Esophagus muscularis mucosa (tissue), 4 donors: Measurements from ENCODE around the gene ZNF334. TPM values are rescaled to one million over a fixed set of nuclear protein-coding genes. Genes with fewer than 3 reads are reported as not detected.

ENCODE experiments used
- DNase-seq: peaks from one replicate; pipeline ENCODE4 v3.0.0-alpha.2; 2017; ENCODE audit errors: extremely low spot score
- H3K27ac ChIP-seq, 4 donors: fragments of 200-600 bp; sonication (generic); replicated peaks in 1 of 4; 1 replicate in 3 of 4; 2 replicates in 1 of 4; pipeline ENCODE4 v1.5.1; 2016 to 2019; ENCODE audit warnings: mild to moderate bottlenecking in 1 of 4
- H3K27me3 ChIP-seq, 4 donors: fragments of 200-600 bp; sonication (generic); one replicate each; pipeline versions ENCODE4 v1.5.1 to v1.6.0; 2016 to 2019
- H3K36me3 ChIP-seq, 4 donors: fragments of 200-600 bp; sonication (generic); one replicate each; pipeline ENCODE4 v1.5.1; 2016 to 2019
- H3K4me1 ChIP-seq, 4 donors: fragments of 200-600 bp; sonication (generic); one replicate each; pipeline ENCODE4 v1.5.1; 2016 to 2019
- H3K4me3 ChIP-seq, 4 donors: fragments of 200-600 bp; sonication (generic); 1 replicate in 2 of 4; 2 replicates in 2 of 4; pipeline ENCODE4 v1.5.1; 2016 to 2019; ENCODE audit warnings: mild to moderate bottlenecking in 4 of 4, moderate library complexity in 1 of 4
- H3K9me3 ChIP-seq, 4 donors: fragments of 200-600 bp; sonication (generic); 1 replicate in 3 of 4; 2 replicates in 1 of 4; pipeline ENCODE4 v1.5.1; 2016 to 2019
- CTCF ChIP-seq, 3 experiments: fragments of 200-600 bp in 2 of 3; fragments of 450-650 bp in 1 of 3; sonication (generic) in 2 of 3; IDR thresholded peaks; one replicate each; pipeline ENCODE4 v1.5.1; 2017 to 2019; ENCODE audit warnings: antibody characterized with exemption in 3 of 3, mild to moderate bottlenecking in 2 of 3, moderate library complexity in 1 of 3
- EP300 ChIP-seq: sonication (generic); formaldehyde crosslinking; IDR thresholded peaks from one replicate; pipeline ENCODE4 v1.6.1; 2017; ENCODE audit warnings: antibody characterized with exemption
- POLR2A ChIP-seq: fragments of 450-650 bp; IDR thresholded peaks from one replicate; pipeline ENCODE4 v1.6.1; 2017; ENCODE audit warnings: antibody characterized with exemption, moderate library complexity, mild to moderate bottlenecking, low read depth
- POLR2AphosphoS5 ChIP-seq, 2 donors: sonication (generic); formaldehyde crosslinking; IDR thresholded peaks; one replicate each; pipeline ENCODE4 v1.6.1; 2017; ENCODE audit warnings: antibody characterized with exemption in 2 of 2
- WGBS: methylation state at CpG from one replicate; pipeline ENCODE4 v1.1.5; 2018; 5-methylcytosine and 5-hydroxymethylcytosine counted together
- intact Hi-C: fragments of 100-400 bp; cut with DNase I; formaldehyde crosslinking; loops from one replicate; pipeline ENCODE4 v1.15.1; 2023
- total RNA-seq, 4 donors: library from RNA; depleted of rRNA; stranded (reverse); fragments of >200 nt; gene quantifications; one replicate each; pipeline versions ENCODE4 v1.1.0 to v1.2.1, GENCODE V29; 2016

ZNF334 gene
- total RNA-seq, 4 donors from 2014 or later = 0.50 to 2.5 (median 0.95) TPM

GRCh38 chr20:46519471-46520068 lies 6.2 kb upstream of the ZNF334 start:
- peaks cover 0 to 66% (median 0%) of the 10 kb centered on the region in 4 donors for H3K27me3 ChIP-seq
- H3K4me3 ChIP-seq = no peak overlapping the region
- H3K27ac ChIP-seq = no peak overlapping the region
- H3K4me1 ChIP-seq = no peaks in the 10 kb centered on the region
- TF ChIP-seq POLR2A (no peak), POLR2AphosphoS5 (IDR thresholded peaks at IDR 0.05) (no peak)
- WGBS = 67% methylated on average over 3 of the region's 3 CpGs
- H3K36me3 ChIP-seq = no peaks in the 10 kb centered on the region
- intact Hi-C loops = no loop called here
- no peak for DNase-seq
- no peaks in the 10 kb centered on the region for H3K9me3 ChIP-seq

- Histone ChIP-seq H3K27me3 (no peaks in the 10 kb centered on the region), H3K4me3 (no peak overlapping the region), H3K27ac (no peak overlapping the region), H3K9me3 (no peaks in the 10 kb centered on the region), H3K4me1 (peaks cover 4 to 11% (median 8%) of the 10 kb centered on the region in 4 donors), H3K36me3 (no peaks in the 10 kb centered on the region)
- intact Hi-C loops = no loop called here
- WGBS = 77% methylated on average over 2 of the region's 2 CpGs
- no peak for TF ChIP-seq POLR2A
- no peak for TF ChIP-seq POLR2AphosphoS5 (IDR thresholded peaks at IDR 0.05)
- no peak for TF ChIP-seq CTCF (IDR thresholded peaks at IDR 0.05)
- TF ChIP-seq EP300 = no peak
- DNase-seq = no peak
These were observed 3.8 kb downstream of the ZNF334 start for GRCh38 chr20:46509523-46509922.

- TF ChIP-seq POLR2AphosphoS5 (IDR thresholded peaks at IDR 0.05) (no peak), CTCF (IDR thresholded peaks at IDR 0.05) (no peak), EP300 (no peak), POLR2A (no peak)
- intact Hi-C loops = no loop called here
- Histone ChIP-seq H3K4me1 (peaks cover 0 to 6% (median 4%) of the 10 kb centered on the region in 4 donors), H3K9me3 (peaks cover 0 to 4% (median under 1%) of the 10 kb centered on the region in 4 donors), H3K4me3 (no peak overlapping the region), H3K36me3 (no peaks in the 10 kb centered on the region), H3K27me3 (no peaks in the 10 kb centered on the region), H3K27ac (no peak overlapping the region)
- DNase-seq = no peak
- WGBS = 88% methylated on average over 4 of the region's 4 CpGs
These were observed 5.5 kb downstream of the ZNF334 start for GRCh38 chr20:46507760-46508407.

- H3K36me3 ChIP-seq = no peaks in the 10 kb centered on the region
- H3K4me3 ChIP-seq = no peak overlapping the region
- H3K4me1 ChIP-seq = no peaks in the 10 kb centered on the region
- H3K9me3 ChIP-seq = peaks cover 0 to 26% (median 21%) of the 10 kb centered on the region in 4 donors
- no peaks in the 10 kb centered on the region for H3K27me3 ChIP-seq
- 92% methylated on average over 3 of the region's 3 CpGs for WGBS
- no peak overlapping the region for H3K27ac ChIP-seq
- intact Hi-C loops = no loop called here
- DNase-seq = no peak
- TF ChIP-seq EP300 (no peak), CTCF (IDR thresholded peaks at IDR 0.05) (no peak), POLR2AphosphoS5 (IDR thresholded peaks at IDR 0.05) (no peak), POLR2A (no peak)
These were observed 7.9 kb downstream of the ZNF334 start for GRCh38 chr20:46505506-46505905.

GRCh38 chr20:46501961-46502360 lies 11.4 kb downstream of the ZNF334 start:
- no peak for DNase-seq
- peaks cover 0 to 38% (median 33%) of the 10 kb centered on the region in 4 donors for H3K9me3 ChIP-seq
- no peak for TF ChIP-seq POLR2A
- TF ChIP-seq CTCF (IDR thresholded peaks at IDR 0.05) = no peak
- no peak for TF ChIP-seq POLR2AphosphoS5 (IDR thresholded peaks at IDR 0.05)
- no peak for TF ChIP-seq EP300
- intact Hi-C loops = no loop called here
- WGBS = 92% methylated on average over 6 of the region's 6 CpGs
- no peak overlapping the region for H3K27ac ChIP-seq
- H3K4me1 ChIP-seq = no peaks in the 10 kb centered on the region
- no peaks in the 10 kb centered on the region for H3K27me3 ChIP-seq
- no peak overlapping the region for H3K4me3 ChIP-seq
- no peaks in the 10 kb centered on the region for H3K36me3 ChIP-seq
